ENCODE data around the gene ZBTB46.

GRCh38 chr20:63767886-63768285, 63.2 kb downstream of the ZBTB46 start:
- TF ChIP-seq, protein P1, sequence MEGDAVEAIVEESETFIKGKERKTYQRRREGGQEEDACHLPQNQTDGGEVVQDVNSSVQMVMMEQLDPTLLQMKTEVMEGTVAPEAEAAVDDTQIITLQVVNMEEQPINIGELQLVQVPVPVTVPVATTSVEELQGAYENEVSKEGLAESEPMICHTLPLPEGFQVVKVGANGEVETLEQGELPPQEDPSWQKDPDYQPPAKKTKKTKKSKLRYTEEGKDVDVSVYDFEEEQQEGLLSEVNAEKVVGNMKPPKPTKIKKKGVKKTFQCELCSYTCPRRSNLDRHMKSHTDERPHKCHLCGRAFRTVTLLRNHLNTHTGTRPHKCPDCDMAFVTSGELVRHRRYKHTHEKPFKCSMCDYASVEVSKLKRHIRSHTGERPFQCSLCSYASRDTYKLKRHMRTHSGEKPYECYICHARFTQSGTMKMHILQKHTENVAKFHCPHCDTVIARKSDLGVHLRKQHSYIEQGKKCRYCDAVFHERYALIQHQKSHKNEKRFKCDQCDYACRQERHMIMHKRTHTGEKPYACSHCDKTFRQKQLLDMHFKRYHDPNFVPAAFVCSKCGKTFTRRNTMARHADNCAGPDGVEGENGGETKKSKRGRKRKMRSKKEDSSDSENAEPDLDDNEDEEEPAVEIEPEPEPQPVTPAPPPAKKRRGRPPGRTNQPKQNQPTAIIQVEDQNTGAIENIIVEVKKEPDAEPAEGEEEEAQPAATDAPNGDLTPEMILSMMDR (IDR thresholded peaks at IDR 0.05) = no peak
- no peak for TF ChIP-seq POLR2A (IDR thresholded peaks at IDR 0.05)
